ENCODE measurements around the gene STIL. TPM values are rescaled to one million over a fixed set of nuclear protein-coding genes. Genes with fewer than 3 reads are reported as not detected.

Gene STIL
- total and polyA plus RNA-seq, 2 donors (not counting 3 experiments of a cell fraction or from before 2014, with no cell fraction given): 10.3 to 28.1 TPM

DNA sequence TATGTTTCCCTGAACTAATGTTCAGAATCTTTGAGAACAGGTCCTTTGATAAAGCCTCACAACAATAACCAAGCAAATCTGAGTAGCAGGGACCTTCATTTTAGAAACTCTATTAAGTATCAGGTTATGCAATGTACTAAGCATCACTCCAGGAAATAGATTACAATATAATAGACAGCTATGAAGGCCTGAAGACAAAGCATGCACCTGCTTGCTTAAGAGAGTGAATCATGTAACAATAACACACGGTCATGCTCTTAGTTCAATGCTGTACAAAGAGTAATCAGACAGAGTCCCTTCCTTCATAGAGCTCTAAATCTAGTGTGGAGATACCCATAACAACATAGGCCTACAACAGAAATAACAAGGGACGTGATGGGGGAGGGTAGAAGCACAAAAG, 11.6 kb upstream of the STIL start:
- intact Hi-C loops (cut with micrococcal nuclease): no loop called here
- POLR2A ChIA-PET: no interaction called here
- CTCF ChIA-PET: interaction anchor here (3.0 kb wide), 1 partner anchor 8 kb away, joined by 22 read pairs; the partner anchor contains the start of gene CMPK1
- Histone ChIP-seq H3K4me3 (replicated peaks in 1 of 3; ENCODE audit: insufficient read depth in 1 of 3, low read depth in 1 of 3, low read length in 3 of 3) (no peak overlapping the region), H2AFZ (ENCODE audit: low read depth, low read length) (no peak overlapping the region), H3K9ac (replicated peaks; ENCODE audit: extremely low read depth, insufficient read depth, low read length) (no peak overlapping the region), H3K27me3 (ENCODE audit: control insufficient read depth in 2 of 2, insufficient read depth in 2 of 2, low read length in 2 of 2) (no peaks in the 10 kb centered on the region), H3K36me3 (ENCODE audit: control insufficient read depth in 2 of 2, extremely low read depth in 1 of 2, insufficient read depth in 2 of 2, low read length in 2 of 2) (no peaks in the 10 kb centered on the region), H3K27ac (ENCODE audit: insufficient read depth, low read depth, low read length) (no peak overlapping the region), H4K20me1 (replicated peaks; ENCODE audit: control insufficient read depth, extremely low read depth, insufficient read depth, low read length) (no peaks in the 10 kb centered on the region), H3K9me3 (replicated peaks; ENCODE audit: control insufficient read depth, insufficient read depth, low read length) (no peaks in the 10 kb centered on the region), H3K4me2 (ENCODE audit: insufficient read depth, low read length) (no peak overlapping the region), H3K79me2 (ENCODE audit: control insufficient read depth, insufficient read depth, low read length) (no peaks in the 10 kb centered on the region), H3K9me1 (replicated peaks; ENCODE audit: control insufficient read depth, extremely low read depth, insufficient read depth, low read length) (no peaks in the 10 kb centered on the region), H3K4me1 (ENCODE audit: control insufficient read depth, extremely low read depth, insufficient read depth, low read length) (no peaks in the 10 kb centered on the region)
- dilution Hi-C loops (cut with MboI; ENCODE audit: extremely low pct_ligation_motif_present, low sequenced_read_pairs): no loop called here
- no peak for TF ChIP-seq GATA2 (IDR thresholded peaks at IDR 0.05; ENCODE audit: insufficient read depth, insufficient read length, low read depth, low read length)
- TF ChIP-seq FOS (IDR thresholded peaks at IDR 0.05; ENCODE audit: borderline replicate concordance, insufficient read depth, low read length): no peak
- TF ChIP-seq JUN (IDR thresholded peaks at IDR 0.05; ENCODE audit: borderline replicate concordance, insufficient read depth, insufficient read length, low read depth): no peak
- TF ChIP-seq POLR2A (IDR thresholded peaks at IDR 0.05; ENCODE audit: low read depth, low read length): no peak
- TF ChIP-seq POLR2AphosphoS5 (IDR thresholded peaks at IDR 0.05; ENCODE audit: insufficient read depth, low read depth, low read length): no peak
- TF ChIP-seq, protein P1, sequence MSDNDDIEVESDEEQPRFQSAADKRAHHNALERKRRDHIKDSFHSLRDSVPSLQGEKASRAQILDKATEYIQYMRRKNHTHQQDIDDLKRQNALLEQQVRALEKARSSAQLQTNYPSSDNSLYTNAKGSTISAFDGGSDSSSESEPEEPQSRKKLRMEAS (IDR thresholded peaks at IDR 0.05; ENCODE audit: insufficient read depth, insufficient read length): no peak
- no peak for TF ChIP-seq MYC (IDR thresholded peaks at IDR 0.05; ENCODE audit: low read depth, low read length)
- TF ChIP-seq EZH2 (IDR thresholded peaks at IDR 0.05; ENCODE audit: borderline replicate concordance, low read depth, low read length, severe bottlenecking): no peak
- TF ChIP-seq, protein P2, sequence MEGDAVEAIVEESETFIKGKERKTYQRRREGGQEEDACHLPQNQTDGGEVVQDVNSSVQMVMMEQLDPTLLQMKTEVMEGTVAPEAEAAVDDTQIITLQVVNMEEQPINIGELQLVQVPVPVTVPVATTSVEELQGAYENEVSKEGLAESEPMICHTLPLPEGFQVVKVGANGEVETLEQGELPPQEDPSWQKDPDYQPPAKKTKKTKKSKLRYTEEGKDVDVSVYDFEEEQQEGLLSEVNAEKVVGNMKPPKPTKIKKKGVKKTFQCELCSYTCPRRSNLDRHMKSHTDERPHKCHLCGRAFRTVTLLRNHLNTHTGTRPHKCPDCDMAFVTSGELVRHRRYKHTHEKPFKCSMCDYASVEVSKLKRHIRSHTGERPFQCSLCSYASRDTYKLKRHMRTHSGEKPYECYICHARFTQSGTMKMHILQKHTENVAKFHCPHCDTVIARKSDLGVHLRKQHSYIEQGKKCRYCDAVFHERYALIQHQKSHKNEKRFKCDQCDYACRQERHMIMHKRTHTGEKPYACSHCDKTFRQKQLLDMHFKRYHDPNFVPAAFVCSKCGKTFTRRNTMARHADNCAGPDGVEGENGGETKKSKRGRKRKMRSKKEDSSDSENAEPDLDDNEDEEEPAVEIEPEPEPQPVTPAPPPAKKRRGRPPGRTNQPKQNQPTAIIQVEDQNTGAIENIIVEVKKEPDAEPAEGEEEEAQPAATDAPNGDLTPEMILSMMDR (IDR thresholded peaks at IDR 0.05; ENCODE audit: extremely low read depth in 1 of 2, insufficient read depth in 1 of 2, low read depth in 1 of 2, low read length in 2 of 2): no peak
- no peak for DNase-seq (ENCODE audit: low read depth, low spot score)
- BruUV-seq (replicated peaks): no TSS peak
- no peak for FAIRE-seq
